ENCODE measurements around the gene HNF4A. TPM values are rescaled to one million over a fixed set of nuclear protein-coding genes. Genes with fewer than 3 reads are reported as not detected.

HNF4A gene
- total RNA-seq, 4 donors from 2014 or later: not detected

DNA sequence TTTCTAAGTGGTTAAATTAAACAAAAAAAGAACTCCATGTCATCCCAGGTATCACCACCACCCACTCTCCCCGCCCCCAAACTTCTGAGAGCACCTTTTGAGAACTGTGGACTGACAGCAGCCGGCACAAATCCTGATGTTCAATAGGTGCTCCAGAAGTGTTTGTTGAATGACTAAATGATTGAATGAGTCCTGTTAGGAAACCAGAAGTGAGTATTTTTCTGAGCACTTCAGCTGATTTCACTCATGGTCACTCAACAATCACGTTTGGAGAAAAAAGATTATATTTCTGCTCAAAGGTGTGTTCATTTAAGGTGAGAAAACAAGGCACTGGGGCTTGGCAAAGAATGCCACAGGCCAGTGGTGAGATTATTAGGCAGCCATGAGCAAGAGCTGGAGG, 6.2 kb upstream of the HNF4A start:
- TF ChIP-seq, protein P1, sequence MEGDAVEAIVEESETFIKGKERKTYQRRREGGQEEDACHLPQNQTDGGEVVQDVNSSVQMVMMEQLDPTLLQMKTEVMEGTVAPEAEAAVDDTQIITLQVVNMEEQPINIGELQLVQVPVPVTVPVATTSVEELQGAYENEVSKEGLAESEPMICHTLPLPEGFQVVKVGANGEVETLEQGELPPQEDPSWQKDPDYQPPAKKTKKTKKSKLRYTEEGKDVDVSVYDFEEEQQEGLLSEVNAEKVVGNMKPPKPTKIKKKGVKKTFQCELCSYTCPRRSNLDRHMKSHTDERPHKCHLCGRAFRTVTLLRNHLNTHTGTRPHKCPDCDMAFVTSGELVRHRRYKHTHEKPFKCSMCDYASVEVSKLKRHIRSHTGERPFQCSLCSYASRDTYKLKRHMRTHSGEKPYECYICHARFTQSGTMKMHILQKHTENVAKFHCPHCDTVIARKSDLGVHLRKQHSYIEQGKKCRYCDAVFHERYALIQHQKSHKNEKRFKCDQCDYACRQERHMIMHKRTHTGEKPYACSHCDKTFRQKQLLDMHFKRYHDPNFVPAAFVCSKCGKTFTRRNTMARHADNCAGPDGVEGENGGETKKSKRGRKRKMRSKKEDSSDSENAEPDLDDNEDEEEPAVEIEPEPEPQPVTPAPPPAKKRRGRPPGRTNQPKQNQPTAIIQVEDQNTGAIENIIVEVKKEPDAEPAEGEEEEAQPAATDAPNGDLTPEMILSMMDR (IDR thresholded peaks at IDR 0.05; ENCODE audit: low read depth): no peak

DNA sequence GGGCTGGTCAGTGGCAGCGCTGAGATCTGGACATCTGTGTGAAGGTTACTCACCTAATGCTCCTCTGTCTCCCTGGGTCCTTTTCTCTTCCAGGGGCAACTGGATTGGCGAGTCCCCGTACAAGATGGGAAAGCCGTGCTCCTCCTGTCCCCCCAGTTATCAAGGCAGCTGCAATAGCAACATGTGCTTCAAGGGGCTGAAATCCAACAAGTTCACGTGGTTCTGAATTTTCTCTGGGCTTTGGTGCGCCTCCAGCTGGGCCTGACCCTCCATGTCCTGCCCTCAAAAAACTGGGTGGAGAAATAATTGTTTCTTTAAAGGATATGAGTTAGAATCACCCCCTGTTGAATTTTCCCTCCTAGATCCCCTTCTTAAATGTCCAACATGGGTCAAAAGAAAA, 4.9 kb upstream of the HNF4A start:
- TF ChIP-seq, protein P1 (IDR thresholded peaks at IDR 0.05; ENCODE audit: low read depth): no peak

DNA sequence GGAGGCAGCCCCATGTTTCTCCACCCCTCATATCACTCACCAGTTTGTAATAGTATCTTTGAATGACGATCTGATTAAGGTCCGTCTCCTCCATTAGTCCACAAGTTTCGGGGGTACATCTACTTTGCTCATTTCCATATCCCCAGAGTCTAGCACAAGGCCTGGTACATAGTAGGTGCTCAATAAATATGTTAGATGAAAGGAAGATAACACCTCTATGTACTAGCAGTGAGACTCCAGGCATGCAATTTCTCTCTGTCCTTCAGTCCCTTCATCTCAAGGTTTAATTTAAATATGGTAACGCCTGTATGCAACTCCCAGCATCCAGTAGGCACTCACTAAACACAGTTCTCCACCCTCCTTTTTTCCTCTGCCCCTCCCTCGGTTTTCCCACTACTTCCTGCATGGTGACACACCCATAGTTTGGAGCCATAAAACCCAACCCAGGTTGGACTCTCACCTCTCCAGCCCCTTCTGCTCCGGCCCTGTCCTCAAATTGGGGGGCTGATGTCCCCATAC, 461 bp upstream of the HNF4A start:
- TF ChIP-seq, protein P1 (IDR thresholded peaks at IDR 0.05; ENCODE audit: low read depth): no peak

DNA sequence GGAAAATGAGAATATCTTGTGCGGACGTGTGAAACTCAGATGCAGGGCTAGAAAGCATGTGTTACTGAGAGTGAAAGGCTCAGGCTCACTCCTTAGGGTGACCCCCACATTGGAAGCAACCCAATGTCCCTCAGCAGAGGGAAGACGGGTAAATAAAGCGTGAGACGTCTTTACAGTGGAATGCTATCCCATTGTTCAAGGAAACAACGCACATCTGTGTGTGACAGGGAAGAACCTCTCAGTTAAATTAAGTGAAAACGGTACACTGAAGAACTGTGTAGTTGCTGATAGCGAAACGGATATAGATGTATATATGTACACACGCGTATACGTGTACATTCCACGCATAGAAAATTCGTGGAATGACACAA, 839 bp downstream of the HNF4A start:
- TF ChIP-seq, protein P1 (IDR thresholded peaks at IDR 0.05; ENCODE audit: low read depth): no peak

DNA sequence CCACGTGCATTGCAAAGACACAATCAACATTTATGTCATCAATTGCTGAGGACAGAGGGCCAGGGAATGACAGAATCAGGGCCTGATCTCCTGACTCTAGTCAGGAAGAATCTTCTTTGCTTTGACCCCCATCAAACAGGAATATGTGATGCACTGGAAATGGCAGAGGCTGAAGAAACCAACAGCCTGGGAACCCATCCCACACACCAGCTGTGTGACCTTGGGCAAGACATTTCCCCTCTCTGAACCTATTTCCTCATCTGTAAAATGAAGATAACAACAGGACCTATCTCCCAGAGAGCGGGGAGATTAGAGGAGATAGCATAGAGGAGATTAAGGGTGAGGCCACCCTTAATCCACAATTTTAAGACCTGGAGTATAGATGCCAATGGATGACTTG, 1.5 kb downstream of the HNF4A start:
- TF ChIP-seq, protein P1 (IDR thresholded peaks at IDR 0.05; ENCODE audit: low read depth): no peak

DNA sequence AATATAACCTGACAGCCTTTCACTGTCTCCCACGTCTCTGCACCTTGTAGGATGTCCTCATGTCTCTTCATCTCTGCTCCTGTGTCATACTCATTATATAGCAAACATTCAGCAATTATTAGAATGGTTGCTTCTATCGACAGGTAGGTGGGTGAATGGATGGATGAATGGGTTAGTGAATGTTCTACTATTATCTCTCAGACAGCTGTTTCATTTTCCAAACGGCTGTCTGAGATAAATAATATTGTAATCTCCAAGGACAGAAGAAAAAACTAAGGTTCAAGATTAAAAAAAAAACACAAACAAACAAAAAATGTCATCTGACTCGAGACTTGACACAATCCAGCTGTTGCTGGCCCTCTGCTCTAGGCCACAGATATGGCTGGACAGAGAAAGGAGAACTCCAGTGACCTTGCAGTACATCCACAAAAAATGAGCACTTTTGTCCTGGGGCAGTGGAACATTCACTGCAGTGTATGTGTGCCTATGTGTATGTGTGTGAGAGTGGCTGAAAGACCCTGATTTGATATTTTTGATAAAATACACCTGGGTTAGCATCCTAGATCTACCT, 2.1 kb downstream of the HNF4A start:
- TF ChIP-seq, protein P1 (IDR thresholded peaks at IDR 0.05; ENCODE audit: low read depth): no peak

DNA sequence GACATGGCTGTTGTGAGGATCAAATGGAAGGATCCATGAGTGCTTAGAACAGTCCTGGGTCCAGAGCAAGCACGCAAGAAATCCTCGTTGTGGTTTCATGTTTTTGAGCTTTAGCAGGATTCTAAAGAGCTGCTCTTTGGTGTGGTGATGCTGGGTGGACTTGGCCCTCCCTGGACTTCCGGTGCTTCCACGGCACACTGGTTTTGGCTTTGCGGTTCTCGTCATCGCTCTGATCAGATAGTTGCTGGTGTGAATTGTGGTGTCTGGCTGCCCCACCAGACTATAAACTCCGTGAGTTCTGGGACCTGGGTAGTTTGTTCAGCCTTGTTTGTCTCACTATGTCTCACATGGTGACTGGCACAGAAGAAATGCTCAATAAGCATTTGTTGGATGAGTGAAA, 3.3 kb downstream of the HNF4A start:
- TF ChIP-seq, protein P1 (IDR thresholded peaks at IDR 0.05; ENCODE audit: low read depth): no peak

Measured in subcutaneous adipose tissue (tissue), 4 donors.